ENCODE results near the gene BCL2L13. TPM values are rescaled to one million over a fixed set of nuclear protein-coding genes. Genes with fewer than 3 reads are reported as not detected.
A peak's percentile ranks its signal among the peaks of the same experiment; 100 is the strongest.

BCL2L13 gene
- total RNA-seq, 1 experiment from 2014 or later, result 44.0 TPM

GRCh38 chr22:17733466-17733865, 94.9 kb downstream of the BCL2L13 start:
- no peak overlapping the region for H3K27ac ChIP-seq (ENCODE audit: low read length)
- TF ChIP-seq, protein P1, sequence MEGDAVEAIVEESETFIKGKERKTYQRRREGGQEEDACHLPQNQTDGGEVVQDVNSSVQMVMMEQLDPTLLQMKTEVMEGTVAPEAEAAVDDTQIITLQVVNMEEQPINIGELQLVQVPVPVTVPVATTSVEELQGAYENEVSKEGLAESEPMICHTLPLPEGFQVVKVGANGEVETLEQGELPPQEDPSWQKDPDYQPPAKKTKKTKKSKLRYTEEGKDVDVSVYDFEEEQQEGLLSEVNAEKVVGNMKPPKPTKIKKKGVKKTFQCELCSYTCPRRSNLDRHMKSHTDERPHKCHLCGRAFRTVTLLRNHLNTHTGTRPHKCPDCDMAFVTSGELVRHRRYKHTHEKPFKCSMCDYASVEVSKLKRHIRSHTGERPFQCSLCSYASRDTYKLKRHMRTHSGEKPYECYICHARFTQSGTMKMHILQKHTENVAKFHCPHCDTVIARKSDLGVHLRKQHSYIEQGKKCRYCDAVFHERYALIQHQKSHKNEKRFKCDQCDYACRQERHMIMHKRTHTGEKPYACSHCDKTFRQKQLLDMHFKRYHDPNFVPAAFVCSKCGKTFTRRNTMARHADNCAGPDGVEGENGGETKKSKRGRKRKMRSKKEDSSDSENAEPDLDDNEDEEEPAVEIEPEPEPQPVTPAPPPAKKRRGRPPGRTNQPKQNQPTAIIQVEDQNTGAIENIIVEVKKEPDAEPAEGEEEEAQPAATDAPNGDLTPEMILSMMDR (IDR thresholded peaks at IDR 0.05), result no peak
- TF ChIP-seq REST (IDR thresholded peaks at IDR 0.05; ENCODE audit: insufficient read depth in 1 of 2, low read depth in 2 of 2, low read length in 1 of 2), result no peak
- TF ChIP-seq TCF7L2 (IDR thresholded peaks at IDR 0.05; ENCODE audit: low read depth, low read length), result no peak
- no peak for TF ChIP-seq POLR2AphosphoS5 (IDR thresholded peaks at IDR 0.05; ENCODE audit: low read depth, low read length)
- no peak for TF ChIP-seq SIN3A (IDR thresholded peaks at IDR 0.05; ENCODE audit: borderline replicate concordance, insufficient read depth, low read depth, low read length)
- H3K27me3 ChIP-seq (ENCODE audit: control insufficient read depth, insufficient read depth, low read length), result no peaks in the 10 kb centered on the region
- H3K9me3 ChIP-seq (ENCODE audit: control insufficient read depth, insufficient read depth, low read depth, low read length), result no peaks in the 10 kb centered on the region
- ATAC-seq (no peak), DNase-seq (ENCODE audit: low read depth, low spot score) (no peak)
- intact Hi-C loops (cut with micrococcal nuclease; ENCODE audit: unreplicated experiment), result no loop called here
- POLR2A ChIA-PET, result no interaction called here
- in situ Hi-C loops (cut with HindIII; ENCODE audit: low pct_unique_long_range_greater_than_20kb, low sequenced_read_pairs), result no loop called here
- CTCF ChIA-PET, result no interaction called here
- H3K4me3 ChIP-seq (ENCODE audit: low read depth in 2 of 2, low read length in 2 of 2), result no peak overlapping the region
- no peaks in the 10 kb centered on the region for H3K4me1 ChIP-seq (ENCODE audit: control insufficient read depth, insufficient read depth, low read length)
- BruUV-seq (replicated peaks), result TSS peak; percentile 12
- peaks cover 7% of the 10 kb centered on the region; the same call in 1 of the 2 replicates for H3K36me3 ChIP-seq (ENCODE audit: control insufficient read depth, insufficient read depth, low read length)

DNA sequence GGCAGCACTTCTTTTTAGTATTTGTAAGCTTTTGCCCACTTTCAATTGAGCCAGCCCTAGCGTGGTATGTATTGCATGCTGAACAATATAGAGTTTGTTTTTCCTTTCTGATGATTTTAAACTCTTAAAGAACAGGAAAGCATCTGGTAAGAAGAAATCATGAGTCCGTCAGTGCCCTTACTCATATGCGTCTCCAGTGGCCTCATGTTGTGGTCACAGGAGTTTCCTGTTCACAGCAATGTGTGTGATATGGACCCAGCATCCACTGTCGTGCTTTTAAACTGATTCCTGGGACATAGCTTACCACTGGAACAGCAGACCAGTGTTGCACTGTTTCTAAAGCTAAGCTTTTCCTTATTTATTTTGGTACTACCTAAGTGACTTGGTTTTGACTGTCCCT, 95.6 kb downstream of the BCL2L13 start:
- no peak overlapping the region for H3K27ac ChIP-seq (ENCODE audit: low read length)
- no peak for DNase-seq (ENCODE audit: low read depth, low spot score)

More for the DNA sequence above, 95.6 kb downstream of the BCL2L13 start:
- no peaks in the 10 kb centered on the region for H3K9me3 ChIP-seq (ENCODE audit: control insufficient read depth, insufficient read depth, low read depth, low read length)
- BruUV-seq (replicated peaks), result no TSS peak
- ATAC-seq, result no peak
- ChIA-PET CTCF (no interaction called here), POLR2A (no interaction called here)
- no peaks in the 10 kb centered on the region for H3K27me3 ChIP-seq (ENCODE audit: control insufficient read depth, insufficient read depth, low read length)
- intact Hi-C loops (cut with micrococcal nuclease; ENCODE audit: unreplicated experiment) (no loop called here), in situ Hi-C loops (cut with HindIII; ENCODE audit: low pct_unique_long_range_greater_than_20kb, low sequenced_read_pairs) (no loop called here)
- no peak overlapping the region for H3K4me3 ChIP-seq (ENCODE audit: low read depth in 2 of 2, low read length in 2 of 2)
- H3K36me3 ChIP-seq (ENCODE audit: control insufficient read depth, insufficient read depth, low read length), result peaks cover 7% of the 10 kb centered on the region; the same call in 1 of the 2 replicates
- TF ChIP-seq POLR2AphosphoS5 (IDR thresholded peaks at IDR 0.05; ENCODE audit: low read depth, low read length), result no peak
- TF ChIP-seq TCF7L2 (IDR thresholded peaks at IDR 0.05; ENCODE audit: low read depth, low read length), result no peak
- no peak for TF ChIP-seq SIN3A (IDR thresholded peaks at IDR 0.05; ENCODE audit: borderline replicate concordance, insufficient read depth, low read depth, low read length)
- no peak for TF ChIP-seq REST (IDR thresholded peaks at IDR 0.05; ENCODE audit: insufficient read depth in 1 of 2, low read depth in 2 of 2, low read length in 1 of 2)
- TF ChIP-seq, protein P1 (IDR thresholded peaks at IDR 0.05), result no peak
- no peaks in the 10 kb centered on the region for H3K4me1 ChIP-seq (ENCODE audit: control insufficient read depth, insufficient read depth, low read length)
